Measurements from ENCODE around the gene ABCB6.

- no peak for TF ChIP-seq REST (tag by site-specific recombination; IDR thresholded peaks at IDR 0.05)
- TF ChIP-seq ZNF843 (tag by site-specific recombination; IDR thresholded peaks at IDR 0.05): no peak
- TF ChIP-seq KLF8 (tag by site-specific recombination; IDR thresholded peaks at IDR 0.05): no peak
- no peak for TF ChIP-seq CTCF (tag by site-specific recombination; IDR thresholded peaks at IDR 0.05)
- TF ChIP-seq ZNF335 (tag by site-specific recombination; conservative IDR thresholded peaks at IDR 0.05): no peak
- TF ChIP-seq ZNF560 (tag by site-specific recombination; IDR thresholded peaks at IDR 0.05; ENCODE audit: borderline replicate concordance): no peak
- no peak for TF ChIP-seq ZBTB6 (tag by site-specific recombination; IDR thresholded peaks at IDR 0.05)
- no peak for TF ChIP-seq ZBTB7A (tag by site-specific recombination; IDR thresholded peaks at IDR 0.05; ENCODE audit: low read depth)
Observed at GRCh38 chr2:219214141-219214540, 4.6 kb downstream of the ABCB6 start.
